GM19099 (cell line): ENCODE measurements around the gene OTUD5.
A peak's percentile ranks its signal among the peaks of the same experiment; 100 is the strongest.

ENCODE experiments used
- POLR2A ChIP-seq: IDR thresholded peaks from 3 replicates; pipeline ENCODE4 v1.6.1; 2011; ENCODE audit warnings: low read depth; ENCODE audit not compliant: insufficient read length; ENCODE audit errors: extremely low read depth

Gene OTUD5

DNA sequence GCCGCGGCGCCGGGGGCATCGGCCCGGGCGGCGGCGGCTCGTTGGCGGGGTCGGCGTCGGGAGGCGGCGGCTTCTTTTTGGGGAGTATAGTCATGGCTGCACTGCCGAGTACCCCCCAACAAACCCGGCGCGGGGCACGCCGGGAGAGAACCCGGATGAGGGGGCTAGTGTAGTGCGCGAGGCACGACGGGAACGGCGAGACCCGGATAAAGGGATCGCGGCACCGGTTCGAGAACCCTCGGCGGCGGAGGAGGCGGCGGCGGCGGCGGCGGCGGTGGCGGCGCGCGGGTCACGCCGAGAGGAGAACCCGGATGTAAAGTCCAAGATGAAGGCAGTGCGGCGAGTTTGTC lies at the start of gene OTUD5:
Gene OTUD5 (minus strand): TSS at position 131 of the 350 bp plus-strand sequence. CDS start 37 bp downstream, at position 94.
- no peak for TF ChIP-seq POLR2A

- TF ChIP-seq POLR2A: no peak
Observed at GRCh38 chrX:49003696-49004095, 46.3 kb upstream of the OTUD5 start.

- TF ChIP-seq POLR2A: peak; percentile 78
Observed at GRCh38 chrX:49002091-49002935, 44.9 kb upstream of the OTUD5 start, which contains the start of gene GRIPAP1. Gene GRIPAP1 (minus strand): TSS chrX:49002264. CDS start chrX:49002229, 35 bp downstream.

DNA sequence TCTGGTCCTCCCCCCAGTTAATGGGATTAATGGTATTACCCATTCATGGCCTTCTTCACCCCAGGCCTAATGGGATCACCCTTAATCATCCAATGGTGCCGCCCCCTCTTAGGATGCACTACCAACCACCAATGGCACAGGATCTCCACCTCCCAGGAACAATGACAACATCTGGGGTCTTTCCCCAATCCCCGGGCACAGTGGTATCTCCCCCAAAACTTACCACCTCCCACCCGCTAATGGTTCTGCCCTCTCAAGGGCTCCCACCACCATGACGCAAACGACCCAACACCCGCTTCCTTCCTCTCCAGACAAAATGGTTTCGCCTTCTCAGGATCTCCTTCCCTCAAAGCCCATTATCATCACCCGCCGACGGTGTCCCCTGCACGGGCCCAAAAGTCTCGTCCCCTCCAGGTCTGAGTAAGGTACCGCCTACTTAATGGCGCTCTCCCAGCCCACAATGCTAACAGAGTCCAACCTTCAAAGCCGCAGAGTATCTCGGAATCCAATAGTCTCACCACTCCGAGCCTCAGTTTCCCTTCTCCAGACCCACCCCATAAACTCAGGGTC lies 44.2 kb upstream of the OTUD5 start:
- no peak for TF ChIP-seq POLR2A

- no peak for TF ChIP-seq POLR2A
Observed at GRCh38 chrX:49000636-49001035, 43.2 kb upstream of the OTUD5 start.

GRCh38 chrX:48999030-48999429 lies 41.6 kb upstream of the OTUD5 start:
- TF ChIP-seq POLR2A: no peak

DNA sequence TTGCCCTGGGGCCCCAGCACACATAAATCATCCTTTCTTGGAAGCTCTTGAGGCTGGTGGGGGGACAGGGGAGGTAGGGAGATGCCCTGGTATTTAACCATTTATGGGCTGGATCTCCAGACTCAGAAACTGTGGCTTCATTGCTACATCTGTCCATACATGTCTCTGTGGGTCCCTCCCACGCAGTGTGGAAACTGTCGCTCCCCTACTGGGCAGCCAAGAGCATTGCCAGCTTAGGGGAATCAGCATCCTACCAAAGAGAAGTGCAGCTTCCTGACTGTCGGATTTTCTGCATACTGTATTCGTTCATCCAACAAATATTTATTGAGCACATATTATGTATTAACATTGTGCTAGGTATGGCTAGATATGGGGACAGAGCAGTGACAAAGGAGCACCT lies 41.0 kb upstream of the OTUD5 start:
- TF ChIP-seq POLR2A: no peak

GRCh38 chrX:48997865-48998264 lies 40.5 kb upstream of the OTUD5 start:
- no peak for TF ChIP-seq POLR2A

DNA sequence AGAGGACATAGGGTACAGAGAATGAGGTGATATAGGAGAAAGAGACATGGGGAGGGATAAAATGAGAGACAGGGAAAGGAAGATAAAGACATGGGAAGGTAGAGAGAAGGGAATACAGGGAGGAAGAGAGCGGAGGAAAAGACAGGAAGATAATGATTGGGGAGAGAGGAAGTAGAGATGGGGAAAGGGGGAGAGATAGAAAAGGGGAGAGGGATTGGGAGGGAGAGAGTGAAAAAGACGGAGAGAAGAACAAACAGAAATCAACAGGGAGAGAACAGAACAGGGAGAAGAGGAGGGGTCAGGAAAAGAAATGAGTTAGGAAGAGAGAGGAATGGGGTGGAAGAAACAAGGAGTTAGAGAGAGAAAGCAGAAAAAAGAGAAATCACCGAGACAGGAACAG lies 40.0 kb upstream of the OTUD5 start:
- no peak for TF ChIP-seq POLR2A

DNA sequence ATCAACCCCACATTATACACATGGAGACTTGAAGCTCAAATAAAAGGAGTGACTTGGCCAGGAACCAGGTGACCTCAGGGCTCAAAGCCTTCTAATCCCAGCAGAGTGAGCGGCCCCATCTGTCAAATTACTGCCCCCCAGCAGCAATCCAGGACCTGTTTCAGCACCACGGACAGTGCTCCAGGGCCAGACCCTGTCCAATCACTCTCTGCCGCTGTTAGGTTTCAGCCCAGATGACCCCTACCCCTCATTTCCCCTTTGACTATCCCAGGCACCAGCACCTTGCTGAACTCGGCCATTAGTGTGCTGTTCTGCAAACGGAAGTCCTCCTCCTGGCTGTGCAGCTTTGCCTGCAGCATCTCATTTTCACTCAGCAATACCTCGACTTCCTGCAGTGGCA lies 39.6 kb upstream of the OTUD5 start:
- no peak for TF ChIP-seq POLR2A

DNA sequence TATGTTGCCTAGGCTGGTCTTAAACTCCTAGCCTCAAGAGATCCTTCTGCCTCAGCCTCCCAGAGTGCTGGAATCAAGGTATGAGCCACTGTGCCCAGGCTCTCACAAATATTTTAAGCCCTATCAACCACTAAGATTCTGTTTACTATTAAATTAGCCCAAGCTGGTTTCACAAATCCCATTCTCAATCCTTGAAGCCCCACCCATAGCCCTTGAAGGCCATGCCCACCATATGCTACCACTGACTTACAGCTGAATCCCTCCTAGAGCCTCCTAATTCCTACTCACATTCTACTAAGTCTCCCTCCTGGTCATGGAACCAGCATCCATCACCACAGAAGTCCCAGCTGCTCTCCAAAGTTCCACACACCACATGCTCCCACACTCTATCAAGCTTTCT lies 34.9 kb upstream of the OTUD5 start:
- TF ChIP-seq POLR2A: no peak

GRCh38 chrX:48989483-48989882 lies 32.1 kb upstream of the OTUD5 start:
- TF ChIP-seq POLR2A: no peak

DNA sequence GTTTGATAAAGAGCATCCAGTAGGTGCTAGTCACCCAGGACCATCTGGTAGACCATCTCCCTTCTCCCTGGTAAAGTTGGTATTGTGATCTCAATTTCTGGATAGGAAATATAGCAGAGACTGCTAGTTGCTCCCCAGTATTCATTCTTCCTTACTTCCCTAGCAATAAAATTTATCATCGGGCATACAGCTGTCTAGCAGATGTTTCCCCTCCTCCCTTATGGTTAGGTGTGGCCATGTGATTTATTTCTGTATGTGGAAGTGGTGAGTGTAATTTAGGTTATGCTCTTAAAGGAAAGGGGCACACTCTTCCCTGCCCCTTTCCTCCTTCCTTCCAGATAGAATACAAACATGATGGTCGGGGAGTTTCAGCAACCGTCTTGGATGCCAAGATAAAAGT lies 26.5 kb upstream of the OTUD5 start:
- TF ChIP-seq POLR2A: no peak

GRCh38 chrX:48983081-48983480 lies 25.7 kb upstream of the OTUD5 start:
- no peak for TF ChIP-seq POLR2A

GRCh38 chrX:48981178-48981577 lies 23.8 kb upstream of the OTUD5 start:
- TF ChIP-seq POLR2A: no peak

- TF ChIP-seq POLR2A: no peak
Observed at GRCh38 chrX:48978226-48978625, 20.8 kb upstream of the OTUD5 start.
